Naive thymus-derived CD4-positive, alpha-beta T cell (primary cell): Measurements from ENCODE around the gene UBE2Q1. TPM values are rescaled to one million over a fixed set of nuclear protein-coding genes. Genes with fewer than 3 reads are reported as not detected.

Source experiments
- ATAC-seq: fragments of 150-1000 bp; cut with Tn5 transposase; 2 replicates; pipeline ENCODE4 v1.10.0; 2021; ENCODE audit warnings: mild to moderate bottlenecking, moderate library complexity
- CTCF ChIA-PET: fragments of 350-600 bp; sonication (Branson Sonifier 250); formaldehyde crosslinking; loops from one replicate; lab custom pipeline; 2021; ENCODE audit warnings: antibody characterized with exemption; lab: Charles Lee
- POLR2A ChIA-PET: fragments of 350-600 bp; sonication (Branson Sonifier 250); formaldehyde crosslinking; loops from one replicate; lab custom pipeline; 2021; ENCODE audit warnings: antibody characterized with exemption, inconsistent platforms; lab: Charles Lee
- DNase-seq, 9 donors: peaks; one replicate each; pipeline versions ENCODE4 v3.0.0 to v3.0.0-alpha.2; 2020 to 2022; ENCODE audit warnings: mixed read lengths in 1 of 9
- H3K27ac ChIP-seq: one replicate; pipeline ENCODE4 v1.7.0; 2013; ENCODE audit warnings: mild to moderate bottlenecking, low read depth, low read length, moderate library complexity
- H3K27me3 ChIP-seq, 2 donors: one replicate each; pipeline ENCODE4 v1.7.0; 2013; ENCODE audit warnings: low read length in 2 of 2, mild to moderate bottlenecking in 2 of 2, moderate library complexity in 2 of 2; ENCODE audit not compliant: control insufficient read depth in 2 of 2, insufficient read depth in 2 of 2
- H3K36me3 ChIP-seq, 3 experiments: 1 replicate in 2 of 3; 2 replicates in 1 of 3; pipeline ENCODE4 v1.7.0; 2013; ENCODE audit warnings: low read length in 3 of 3, mild to moderate bottlenecking in 3 of 3, moderate library complexity in 1 of 3; ENCODE audit not compliant: insufficient read depth in 3 of 3, control insufficient read depth in 2 of 3
- H3K4me1 ChIP-seq, 2 donors: one replicate each; pipeline ENCODE4 v1.7.0; 2013; ENCODE audit warnings: low read length in 2 of 2, mild to moderate bottlenecking in 2 of 2, moderate library complexity in 1 of 2; ENCODE audit not compliant: control insufficient read depth in 2 of 2, insufficient read depth in 2 of 2
- H3K4me3 ChIP-seq: 2 replicates; pipeline ENCODE4 v1.7.0; 2013; ENCODE audit warnings: mild to moderate bottlenecking, low read length
- H3K9me3 ChIP-seq, 3 experiments: 1 replicate in 2 of 3; 2 replicates in 1 of 3; pipeline ENCODE4 v1.7.0; 2013; ENCODE audit warnings: low read length in 3 of 3; ENCODE audit not compliant: control insufficient read depth in 2 of 3
- H3K27ac Mint-ChIP-seq, 9 donors: one replicate each; pipeline ENCODE4 v1.8.0; 2020 to 2022; ENCODE audit warnings: mixed read lengths in 9 of 9, mild to moderate bottlenecking in 8 of 9, moderate library complexity in 5 of 9, inconsistent platforms in 2 of 9
- H3K27me3 Mint-ChIP-seq, 5 donors: one replicate each; pipeline ENCODE4 v1.8.0; 2021 to 2022; ENCODE audit warnings: mixed read lengths in 5 of 5, mild to moderate bottlenecking in 1 of 5
- H3K36me3 Mint-ChIP-seq, 5 donors: one replicate each; pipeline ENCODE4 v1.8.0; 2020 to 2022; ENCODE audit warnings: mixed read lengths in 5 of 5, mild to moderate bottlenecking in 3 of 5, inconsistent platforms in 1 of 5
- H3K4me1 Mint-ChIP-seq, 7 donors: one replicate each; pipeline ENCODE4 v1.8.0; 2020 to 2022; ENCODE audit warnings: mixed read lengths in 7 of 7, mild to moderate bottlenecking in 3 of 7, inconsistent platforms in 1 of 7
- H3K4me3 Mint-ChIP-seq, 10 donors: one replicate each; pipeline ENCODE4 v1.8.0; 2020 to 2022; ENCODE audit warnings: mild to moderate bottlenecking in 10 of 10, mixed read lengths in 10 of 10, moderate library complexity in 6 of 10, inconsistent platforms in 2 of 10
- H3K9me3 Mint-ChIP-seq, 11 donors: one replicate each; pipeline ENCODE4 v1.8.0; 2020 to 2022; ENCODE audit warnings: mixed read lengths in 11 of 11, mild to moderate bottlenecking in 4 of 11, inconsistent platforms in 1 of 11, moderate library complexity in 1 of 11
- intact Hi-C, 2 donors: fragments of 100-400 bp; cut with micrococcal nuclease; formaldehyde crosslinking; loops; one replicate each; pipeline ENCODE4 v1.15.1; 2023
- polyA plus RNA-seq, 2 donors: library from polyadenylated mRNA; unstranded; fragments of 300-500 nt; fragmentation: Illumina TruSeq; gene quantifications; one replicate each; pipeline ENCODE4 v1.2.3, GENCODE V29; 2021
- total RNA-seq, 6 experiments: library from RNA in 5 of 6; stranded (reverse) in 5 of 6; gene quantifications; 1 replicate in 5 of 6; 2 replicates in 1 of 6; pipeline ENCODE4 v1.2.3 and lab custom pipeline; 2021 to 2026

The UBE2Q1 gene
- total and polyA plus RNA-seq, 7 experiments from 2014 or later: 9.1 to 117 (median 65.8) TPM

GRCh38 chr1:154514066-154514553, 44.4 kb downstream of the UBE2Q1 start:
- CTCF ChIA-PET: no interaction called here
- POLR2A ChIA-PET: no interaction called here
- ATAC-seq: no peak

GRCh38 chr1:154512760-154513159, 45.7 kb downstream of the UBE2Q1 start:
- ChIA-PET CTCF (interaction anchor here (0.6 kb wide), 1 partner anchor 338 kb away, joined by 6 read pairs; no protein-coding TSS in a partner anchor), POLR2A (no interaction called here)
- Mint-ChIP-seq H3K27me3 (peaks cover 9 to 47% (median 24%) of the 10 kb centered on the region in 5 donors), H3K27ac (no peak overlapping the region), H3K9me3 (peaks cover 0 to 2% (median 0%) of the 10 kb centered on the region in 11 donors), H3K4me3 (no peak overlapping the region), H3K4me1 (no peaks in the 10 kb centered on the region), H3K36me3 (no peaks in the 10 kb centered on the region)
- Histone ChIP-seq H3K36me3 (no peaks in the 10 kb centered on the region), H3K4me1 (no peaks in the 10 kb centered on the region), H3K27me3 (peaks cover 0 to 7% of the 10 kb centered on the region in 2 donors), H3K4me3 (no peak overlapping the region), H3K27ac (no peak overlapping the region), H3K9me3 (no peaks in the 10 kb centered on the region)
- ATAC-seq (no peak), DNase-seq (no peak)
- intact Hi-C loops: no loop called here

More at GRCh38 chr1:154514066-154514553, 44.4 kb downstream of the UBE2Q1 start:
- H3K9me3 ChIP-seq: no peaks in the 10 kb centered on the region
- Mint-ChIP-seq H3K4me1 (no peaks in the 10 kb centered on the region), H3K27ac (peak overlapping the region in 1 of 9 donors; percentile 26), H3K27me3 (peaks cover 0 to 36% (median 17%) of the 10 kb centered on the region in 5 donors), H3K9me3 (no peaks in the 10 kb centered on the region), H3K4me3 (no peak overlapping the region), H3K36me3 (no peaks in the 10 kb centered on the region)
- intact Hi-C loops: no loop called here
- no peak overlapping the region for H3K27ac ChIP-seq
- DNase-seq: no peak
- no peaks in the 10 kb centered on the region for H3K4me1 ChIP-seq
- no peak overlapping the region for H3K4me3 ChIP-seq
- no peaks in the 10 kb centered on the region for H3K36me3 ChIP-seq
- no peaks in the 10 kb centered on the region for H3K27me3 ChIP-seq

GRCh38 chr1:154503898-154504297, 54.6 kb downstream of the UBE2Q1 start:
- Mint-ChIP-seq H3K27me3 (peaks cover 41 to 82% (median 57%) of the 10 kb centered on the region in 5 donors), H3K4me3 (peak overlapping the region in 8 of 10 donors; percentile 5 to 77 (median 47)), H3K36me3 (peaks cover 0 to 4% (median 4%) of the 10 kb centered on the region in 5 donors), H3K4me1 (peaks cover 0 to 11% (median 4%) of the 10 kb centered on the region in 7 donors), H3K9me3 (peaks cover 0 to 14% (median 0%) of the 10 kb centered on the region in 11 donors), H3K27ac (no peak overlapping the region)
- no peaks in the 10 kb centered on the region for H3K4me1 ChIP-seq
- no peaks in the 10 kb centered on the region for H3K36me3 ChIP-seq
- H3K4me3 ChIP-seq: no peak overlapping the region
- ChIA-PET CTCF (no interaction called here), POLR2A (no interaction called here)
- no peak overlapping the region for H3K27ac ChIP-seq
- no peaks in the 10 kb centered on the region for H3K9me3 ChIP-seq
- intact Hi-C loops: no loop called here
- DNase-seq: no peak
- ATAC-seq: no peak
- H3K27me3 ChIP-seq: peaks cover 5 to 10% of the 10 kb centered on the region in 2 donors

GRCh38 chr1:154502744-154503115, 55.7 kb downstream of the UBE2Q1 start:
- intact Hi-C loops: no loop called here
- Mint-ChIP-seq H3K4me1 (peaks cover 0 to 18% (median 5%) of the 10 kb centered on the region in 7 donors), H3K27ac (peak overlapping the region in 1 of 9 donors; percentile 48), H3K4me3 (peak overlapping the region; percentile 16 to 76 (median 69)), H3K9me3 (peaks cover 0 to 14% (median 0%) of the 10 kb centered on the region in 11 donors), H3K36me3 (peaks cover 0 to 4% (median 4%) of the 10 kb centered on the region in 5 donors), H3K27me3 (peaks cover 35 to 79% (median 47%) of the 10 kb centered on the region in 5 donors)
- POLR2A ChIA-PET: no interaction called here
- H3K9me3 ChIP-seq: no peaks in the 10 kb centered on the region
- no peak overlapping the region for H3K4me3 ChIP-seq
- DNase-seq (no peak), ATAC-seq (no peak)
- no peaks in the 10 kb centered on the region for H3K36me3 ChIP-seq
- peaks cover 4 to 5% of the 10 kb centered on the region in 2 donors for H3K27me3 ChIP-seq
- H3K4me1 ChIP-seq: no peaks in the 10 kb centered on the region
- CTCF ChIA-PET: no interaction called here
- no peak overlapping the region for H3K27ac ChIP-seq

GRCh38 chr1:154502066-154502743, 56.3 kb downstream of the UBE2Q1 start, which contains the start of the genes SHE and TDRD10:
TSS of gene SHE (minus strand) at chr1:154502412. CDS start at chr1:154502026, 386 bp downstream.
TSS of gene TDRD10 (plus strand) at chr1:154502219. CDS start at chr1:154506904, 4,685 bp downstream.
- ChIA-PET POLR2A (no interaction called here), CTCF (no interaction called here)
- intact Hi-C loops: no loop called here
- peaks cover 0 to 4% (median 0%) of the 10 kb centered on the region in 5 donors for H3K36me3 Mint-ChIP-seq
- Histone ChIP-seq H3K4me3 (no peak within 1 kb of the TSS), H3K27me3 (peaks cover 4 to 5% of the 10 kb centered on the region in 2 donors), H3K4me1 (no peaks in the 10 kb centered on the region), H3K27ac (no peak within 1 kb of the TSS), H3K9me3 (no peaks in the 10 kb centered on the region), H3K36me3 (no peaks in the 10 kb centered on the region)
- H3K9me3 Mint-ChIP-seq: peaks cover 0 to 11% (median 0%) of the 10 kb centered on the region in 11 donors
- peaks cover 2 to 23% (median 9%) of the 10 kb centered on the region in 7 donors for H3K4me1 Mint-ChIP-seq
- peak in 3 of 9 donors; percentile 5 to 29 (median 15) for DNase-seq
- H3K27me3 Mint-ChIP-seq: peaks cover 30 to 74% (median 46%) of the 10 kb centered on the region in 5 donors
- peak; percentile 57 for ATAC-seq
- peak within 1 kb of the TSS; percentile 36 to 76 (median 70) for H3K4me3 Mint-ChIP-seq
- H3K27ac Mint-ChIP-seq: peak within 1 kb of the TSS in 2 of 9 donors; percentile 17 to 48

- intact Hi-C loops: no loop called here
- Mint-ChIP-seq H3K27me3 (peaks cover 26 to 73% (median 42%) of the 10 kb centered on the region in 5 donors), H3K4me1 (peaks cover 7 to 29% (median 16%) of the 10 kb centered on the region in 7 donors), H3K27ac (peak overlapping the region in 1 of 9 donors; percentile 17), H3K36me3 (peaks cover 0 to 4% (median 0%) of the 10 kb centered on the region in 5 donors), H3K4me3 (peak overlapping the region in 9 of 10 donors; percentile 27 to 71 (median 65)), H3K9me3 (peaks cover 0 to 8% (median 0%) of the 10 kb centered on the region in 11 donors)
- H3K27ac ChIP-seq: no peak overlapping the region
- no peaks in the 10 kb centered on the region for H3K9me3 ChIP-seq
- ChIA-PET CTCF (no interaction called here), POLR2A (no interaction called here)
- peak; percentile 16 for ATAC-seq
- no peak overlapping the region for H3K4me3 ChIP-seq
- peak in 2 of 9 donors; percentile 7 to 33 for DNase-seq
- peaks cover 4 to 5% of the 10 kb centered on the region in 2 donors for H3K27me3 ChIP-seq
- no peaks in the 10 kb centered on the region for H3K36me3 ChIP-seq
- H3K4me1 ChIP-seq: peaks cover 0 to 6% of the 10 kb centered on the region in 2 donors
These were observed 56.9 kb downstream of the UBE2Q1 start for GRCh38 chr1:154501423-154502065.
